Central memory CD4-positive, alpha-beta T cell (primary cell): ENCODE results near the gene CPS1.

Source experiments
- DNase-seq: peaks from one replicate; pipeline ENCODE4 v3.0.0; 2022

CPS1 gene

DNA sequence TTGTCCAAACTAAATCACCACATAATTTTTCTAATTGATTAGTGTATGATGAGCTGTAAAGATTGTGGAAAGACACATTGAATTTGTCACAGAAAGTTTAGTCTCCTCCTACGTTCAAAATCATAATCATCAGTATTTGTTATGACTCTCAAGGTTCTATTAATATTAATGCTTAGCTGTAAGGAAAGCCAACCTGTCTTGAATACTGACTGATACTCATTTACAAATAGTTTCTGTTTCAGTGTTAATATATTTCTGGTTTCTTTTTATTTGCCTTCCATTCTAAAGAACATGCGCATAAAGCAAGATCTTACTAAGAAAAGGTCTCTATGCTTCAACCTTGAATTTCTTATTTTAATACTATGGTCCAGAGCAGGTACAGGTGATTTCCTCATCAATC is 55.1 kb downstream of the CPS1 start:
- DNase-seq, result no peak

DNA sequence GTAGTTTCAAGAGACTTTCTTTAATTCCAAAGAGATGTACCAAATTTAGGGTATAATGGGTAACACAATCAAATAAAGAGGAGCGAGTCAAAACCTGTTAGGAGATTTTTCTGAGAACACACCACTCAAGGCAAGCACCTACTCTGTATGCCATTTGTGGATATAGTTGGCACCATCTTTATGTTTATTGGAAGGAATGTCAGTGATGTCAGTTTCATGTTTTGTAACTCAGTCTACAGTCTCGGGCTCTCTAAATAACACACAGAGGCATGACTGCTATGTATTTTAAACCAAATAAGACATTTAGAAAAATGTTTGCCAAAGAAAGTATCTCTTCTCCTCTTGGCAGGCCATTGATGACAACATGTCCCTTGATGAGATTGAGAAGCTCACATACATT is 59.7 kb downstream of the CPS1 start:
- no peak for DNase-seq

DNA sequence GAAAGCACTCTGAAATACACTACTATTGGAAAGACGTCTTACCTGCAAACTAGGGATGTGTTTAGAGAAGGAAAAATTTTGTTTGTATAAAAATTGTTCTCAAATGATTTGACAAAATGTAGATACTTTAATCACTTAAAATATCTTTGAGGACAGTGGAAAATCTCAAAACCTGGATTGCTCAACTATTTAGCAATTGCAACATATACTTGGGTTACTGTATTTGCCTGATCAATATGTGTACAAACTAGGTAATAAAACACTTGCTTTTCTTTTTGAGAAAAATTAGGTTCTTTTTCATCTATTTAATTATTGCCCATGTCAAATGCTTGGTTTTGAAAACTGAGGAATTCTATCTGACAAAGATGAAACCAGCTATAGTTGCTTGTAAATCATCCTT is 60.9 kb downstream of the CPS1 start:
- DNase-seq, result no peak

DNA sequence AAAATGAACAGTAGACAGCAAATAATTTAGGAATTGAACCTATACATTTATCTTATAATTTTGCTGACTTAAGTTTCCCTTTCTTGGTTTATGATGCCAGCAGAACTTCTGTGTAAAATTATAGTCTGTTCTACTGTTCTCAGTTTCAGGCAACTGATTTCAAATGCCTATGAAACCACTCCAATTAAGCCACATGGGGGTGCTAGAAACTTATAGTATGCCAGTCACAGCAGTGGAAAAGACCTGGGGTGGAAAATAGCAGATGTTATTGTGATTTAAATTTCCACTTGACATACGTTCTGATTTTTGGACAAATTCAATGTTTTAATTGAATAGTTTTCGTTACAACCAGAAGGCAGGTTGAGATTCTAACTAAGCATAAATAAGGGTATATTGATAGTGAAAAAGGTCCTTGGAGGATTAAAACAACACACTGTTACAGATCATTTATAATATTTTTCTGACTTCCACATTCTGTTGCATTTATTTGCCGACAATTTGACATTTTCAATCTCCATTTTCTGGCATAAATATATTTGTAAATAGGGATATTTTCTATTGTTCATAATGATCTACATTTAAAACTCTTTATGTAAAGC is 61.4 kb downstream of the CPS1 start:
- DNase-seq, result no peak

DNA sequence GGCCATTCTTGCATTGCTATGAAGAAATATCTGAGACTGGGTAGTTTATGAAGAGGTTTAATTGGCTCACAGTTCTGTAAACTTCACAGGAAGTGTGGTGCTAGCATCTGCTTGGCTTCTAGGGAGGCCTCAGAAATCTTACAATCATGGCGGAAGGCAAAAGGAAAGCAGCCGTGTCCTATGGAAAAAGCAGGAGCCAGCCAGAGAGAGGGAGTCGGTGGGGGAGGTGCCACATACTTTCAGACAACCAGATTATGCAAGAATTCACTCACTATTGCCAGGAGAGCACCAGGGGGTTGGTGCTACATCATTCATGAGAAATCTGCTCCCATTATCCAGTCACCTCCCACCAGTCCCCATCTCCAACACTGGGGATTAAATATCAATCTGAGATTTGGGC is 64.1 kb downstream of the CPS1 start:
- DNase-seq, result no peak

DNA sequence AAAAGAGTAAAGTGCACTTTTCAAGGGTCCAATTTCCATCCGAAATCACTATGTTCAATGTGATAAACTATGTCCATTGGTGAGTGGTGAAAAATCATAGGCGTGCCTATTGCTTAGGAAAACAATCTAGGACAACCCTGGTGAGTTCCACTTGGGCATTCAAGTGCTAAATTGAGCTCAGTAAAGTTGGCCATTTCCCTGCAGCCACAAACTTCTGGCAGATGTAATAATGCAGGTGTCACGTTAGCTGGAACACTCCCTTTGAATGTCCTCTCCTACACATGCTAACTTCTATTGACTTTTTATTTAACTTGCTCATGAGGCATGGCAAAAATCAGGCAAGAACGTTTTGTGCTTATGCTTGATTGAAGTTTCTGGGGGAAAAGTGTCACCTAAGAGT is 67.1 kb downstream of the CPS1 start:
- DNase-seq, result no peak

DNA sequence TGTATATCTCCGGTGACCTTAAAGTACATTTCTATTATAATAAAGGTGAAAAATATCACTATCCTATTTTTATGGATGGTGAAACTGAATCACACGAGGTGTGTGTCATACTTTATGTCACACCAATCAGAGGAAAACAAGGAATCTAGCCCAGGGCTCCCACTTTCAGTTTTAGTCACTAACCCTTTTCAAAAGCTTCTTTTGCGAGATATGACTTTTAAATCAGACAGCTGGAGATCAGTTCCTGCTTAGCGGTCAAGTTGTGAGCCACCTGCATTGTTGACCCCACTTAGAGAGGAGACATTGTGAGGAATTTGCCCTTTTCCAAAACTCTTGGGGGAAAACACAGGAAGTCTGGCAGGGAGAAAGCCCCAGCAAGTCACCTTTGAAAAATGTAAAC is 70.5 kb downstream of the CPS1 start:
- no peak for DNase-seq

DNA sequence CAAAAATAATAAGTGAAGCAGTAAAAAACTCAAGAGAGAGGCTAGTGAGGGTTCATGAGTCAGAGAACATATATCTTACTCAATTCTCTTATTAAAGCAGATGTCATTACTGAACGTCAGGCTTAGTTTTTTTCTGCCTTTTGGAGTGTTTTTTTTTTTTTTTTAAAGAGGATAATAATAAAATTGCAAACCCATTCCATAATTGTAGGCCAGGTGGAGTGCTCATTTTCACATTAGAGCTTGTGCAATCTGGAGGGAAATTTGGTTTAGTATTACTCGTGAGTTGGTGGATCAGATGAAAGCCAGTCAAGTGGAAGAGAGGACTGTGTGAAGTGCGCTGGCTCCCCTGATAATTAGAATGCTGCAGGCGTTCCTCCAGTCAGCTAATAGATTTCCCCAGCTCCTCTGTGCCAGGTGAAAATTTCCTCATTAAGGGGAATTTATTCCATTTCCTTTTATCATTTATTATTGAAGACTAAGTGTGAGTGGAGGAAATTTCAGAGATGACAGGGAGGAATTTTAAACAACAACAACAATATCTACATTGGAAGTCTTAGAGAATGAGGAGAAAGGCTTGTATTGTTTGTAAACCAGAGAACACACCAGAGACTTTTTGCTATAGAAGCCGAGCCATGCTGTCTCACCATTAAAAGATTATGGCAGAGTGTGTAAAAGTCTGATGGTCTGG is 74.6 kb downstream of the CPS1 start:
- DNase-seq, result no peak

DNA sequence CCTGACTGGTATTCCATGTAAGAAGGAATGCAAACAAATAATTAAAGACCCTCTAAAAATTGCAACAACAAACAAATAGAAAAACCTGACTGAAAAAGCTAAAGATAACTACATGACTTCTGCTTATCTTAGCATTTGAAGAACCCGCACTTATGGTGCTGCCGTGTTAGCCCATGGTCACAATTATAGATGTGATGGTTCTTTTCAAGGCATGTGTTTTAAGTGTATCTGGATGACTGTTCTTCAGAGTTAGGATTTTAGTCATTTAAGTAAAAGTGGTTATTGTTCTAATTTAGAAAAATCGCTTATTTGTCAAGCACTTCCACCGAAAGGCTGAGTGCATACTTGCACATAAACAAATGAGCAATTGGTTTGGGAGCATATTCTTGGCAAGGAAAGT is 77.3 kb downstream of the CPS1 start:
- DNase-seq, result no peak

DNA sequence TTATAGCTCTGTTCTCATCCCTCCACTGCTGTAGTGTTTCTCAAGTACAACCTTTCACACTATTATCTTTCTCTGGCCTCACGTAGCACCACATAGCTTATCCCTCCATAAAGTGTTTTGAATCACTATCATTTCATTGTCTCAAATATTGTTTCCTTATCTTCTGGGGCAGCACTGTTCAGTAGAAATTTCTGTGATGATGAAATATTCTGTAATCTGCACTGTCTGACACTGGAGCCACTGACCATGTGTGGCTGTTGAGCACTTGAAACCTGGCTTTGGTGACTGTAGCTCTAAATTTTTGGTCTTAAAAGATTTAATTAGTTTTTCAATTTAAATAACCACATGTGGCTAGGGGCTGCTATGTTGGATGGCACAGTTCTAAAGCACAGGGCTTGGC is 78.9 kb downstream of the CPS1 start:
- no peak for DNase-seq

DNA sequence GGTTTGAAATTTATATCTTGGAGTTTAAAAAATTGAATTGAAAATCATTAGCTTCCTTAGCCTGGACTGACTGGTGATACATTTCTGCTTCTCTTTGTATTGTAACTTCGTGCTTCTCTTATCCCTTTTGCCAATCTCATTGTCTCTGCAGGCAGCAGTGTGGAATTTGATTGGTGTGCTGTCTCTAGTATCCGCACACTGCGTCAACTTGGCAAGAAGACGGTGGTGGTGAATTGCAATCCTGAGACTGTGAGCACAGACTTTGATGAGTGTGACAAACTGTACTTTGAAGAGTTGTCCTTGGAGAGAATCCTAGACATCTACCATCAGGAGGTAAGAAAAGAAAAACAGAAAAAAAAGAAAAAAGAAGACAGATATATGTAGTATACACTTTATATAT is 85.9 kb downstream of the CPS1 start:
- DNase-seq, result no peak

DNA sequence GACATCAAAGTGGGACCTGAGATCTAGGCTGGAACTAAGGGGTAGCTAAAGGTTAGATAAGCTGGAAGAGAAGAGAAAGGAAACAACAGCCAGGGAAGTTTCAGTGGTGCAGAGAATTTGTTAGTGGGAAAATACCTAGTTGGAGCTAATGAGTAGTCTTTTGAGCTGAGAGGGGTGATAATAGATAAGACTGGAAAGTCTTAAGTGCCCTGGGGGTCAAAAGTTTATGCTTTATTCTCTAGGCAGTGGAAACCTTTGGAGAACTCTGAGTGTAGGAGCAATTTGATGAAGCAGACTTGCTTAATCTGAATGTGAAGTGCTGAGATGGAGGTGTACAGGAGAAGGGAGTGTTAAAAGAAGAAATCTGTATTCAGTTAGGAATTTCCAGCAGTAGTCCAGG is 90.8 kb downstream of the CPS1 start:
- no peak for DNase-seq

DNA sequence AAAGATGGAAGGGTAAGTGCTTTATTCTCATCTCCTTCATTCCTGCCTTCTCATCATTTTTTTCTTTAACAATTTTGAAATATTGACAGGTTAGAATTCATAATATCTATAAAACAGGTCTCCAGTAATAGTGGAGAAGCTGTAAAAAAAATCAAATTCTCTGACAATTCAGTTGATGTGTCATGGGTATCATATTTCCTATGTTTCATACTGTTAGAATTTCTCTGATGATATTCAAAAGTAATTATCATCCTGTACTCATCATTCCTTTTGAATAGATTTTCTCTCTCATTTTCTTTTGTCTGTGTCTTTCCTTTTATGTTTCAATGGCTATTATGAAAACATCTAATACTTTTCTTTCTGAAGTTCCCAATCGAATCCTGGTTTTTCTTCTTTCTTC is 97.7 kb downstream of the CPS1 start:
- DNase-seq, result no peak

DNA sequence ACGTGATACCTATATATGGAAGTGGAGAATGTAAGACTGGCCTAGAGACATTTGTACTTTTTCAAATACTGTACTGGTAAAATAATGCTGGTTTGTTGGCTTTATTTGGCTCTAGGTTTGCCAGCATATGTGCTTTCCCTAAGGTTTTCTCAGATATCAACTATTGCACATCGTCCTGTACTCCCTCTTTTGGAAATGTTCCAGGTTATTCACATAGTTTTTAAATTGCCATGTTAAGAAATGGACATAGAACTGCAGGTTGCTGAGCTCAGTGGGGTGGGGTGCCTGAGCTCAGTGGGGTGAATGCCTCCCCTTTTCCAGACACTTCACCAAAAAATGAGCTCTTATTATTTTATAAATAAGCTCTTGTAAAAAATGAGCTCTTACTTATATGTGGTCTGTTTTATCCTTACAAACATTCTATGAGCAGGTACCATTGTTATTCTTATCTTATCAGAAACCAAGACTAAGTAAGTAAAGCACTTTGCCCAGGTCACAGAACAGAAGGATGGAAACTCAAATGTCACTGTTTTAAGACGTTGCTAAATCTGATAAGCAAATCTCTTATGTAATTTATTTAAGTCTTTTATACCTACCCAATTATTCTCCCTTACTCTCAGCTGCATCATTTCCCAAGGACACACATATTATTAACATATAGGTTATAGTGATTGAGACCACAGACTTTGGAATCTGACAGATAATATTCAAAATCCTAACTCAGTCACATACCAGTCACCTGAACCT is 99.0 kb downstream of the CPS1 start:
- DNase-seq, result no peak

DNA sequence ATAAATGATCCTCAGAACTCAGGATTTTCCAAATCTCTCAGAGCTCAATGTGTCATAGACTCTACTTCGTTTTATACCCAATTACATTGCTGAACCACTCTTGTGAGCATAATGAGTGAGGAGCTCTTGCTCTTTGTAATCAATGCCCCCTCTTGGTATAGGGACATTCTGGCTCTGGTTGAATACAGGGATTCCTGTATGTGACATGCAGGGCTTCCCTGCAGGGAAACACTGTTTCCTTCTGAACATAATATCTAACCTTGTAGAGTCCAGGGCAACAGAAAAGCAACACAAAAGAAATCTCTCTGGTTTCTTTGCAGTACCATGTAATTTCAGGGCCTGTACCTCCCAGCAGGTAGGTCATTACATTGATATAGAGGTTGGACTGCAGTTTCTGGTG is 101.5 kb downstream of the CPS1 start:
- no peak for DNase-seq

DNA sequence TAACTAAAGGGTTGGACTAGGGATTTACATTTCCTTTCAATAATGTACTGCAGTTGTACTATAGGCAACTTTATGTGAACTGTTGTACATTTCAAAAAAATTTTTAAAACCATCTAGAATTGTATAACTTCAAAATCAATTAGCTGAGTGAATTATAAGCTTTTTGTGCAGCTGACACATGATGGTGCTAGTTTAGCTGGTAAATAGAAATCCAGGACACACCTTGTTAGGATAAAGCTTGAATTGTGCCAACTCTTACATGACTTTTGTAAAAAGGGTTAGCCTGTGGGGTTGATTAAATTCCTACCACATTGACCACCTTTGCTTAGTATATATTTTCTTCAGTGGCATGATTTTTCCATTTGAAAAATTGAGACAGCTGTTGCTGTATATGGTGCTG is 104.4 kb downstream of the CPS1 start:
- no peak for DNase-seq

DNA sequence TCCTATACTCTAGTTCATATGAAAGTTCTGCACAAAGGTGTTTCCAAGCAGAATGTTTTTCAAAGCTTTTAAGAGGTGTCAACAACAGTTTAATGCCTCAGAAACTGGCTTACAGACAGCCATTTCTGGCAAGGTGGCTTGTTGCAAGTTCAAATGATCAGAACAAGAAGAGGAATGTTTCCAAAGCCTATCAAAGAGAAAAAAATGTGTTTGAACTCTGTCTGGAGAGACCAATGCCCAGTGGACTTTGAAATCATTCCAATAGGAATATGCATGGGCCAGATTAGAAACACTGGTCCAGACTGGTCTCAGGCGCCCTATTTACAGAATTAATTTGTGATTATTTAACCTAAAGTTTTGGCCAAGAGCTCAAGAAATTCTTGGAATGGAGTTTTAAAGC is 106.2 kb downstream of the CPS1 start:
- DNase-seq, result no peak

DNA sequence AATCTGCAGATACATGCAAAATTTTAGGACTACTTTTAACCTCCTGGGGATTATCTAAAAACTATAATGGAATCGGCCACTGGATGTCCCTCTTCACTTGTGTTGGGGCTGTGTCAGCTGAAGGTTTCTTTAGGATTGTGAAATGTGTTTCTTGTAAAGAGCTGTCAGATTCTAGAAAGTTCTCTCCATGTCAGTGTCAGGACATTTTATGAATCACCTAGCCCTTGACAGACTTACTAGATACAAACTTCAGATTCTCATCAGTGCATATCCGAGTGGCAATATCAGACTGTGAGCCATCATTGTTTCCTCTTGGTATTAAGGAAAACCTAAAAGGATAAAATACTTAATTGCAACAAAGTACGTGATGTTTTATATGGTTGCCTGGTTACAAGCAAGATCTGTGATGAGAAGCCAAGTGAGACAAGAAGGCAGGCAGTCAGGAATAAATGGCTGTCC is 107.3 kb downstream of the CPS1 start:
- DNase-seq, result no peak

DNA sequence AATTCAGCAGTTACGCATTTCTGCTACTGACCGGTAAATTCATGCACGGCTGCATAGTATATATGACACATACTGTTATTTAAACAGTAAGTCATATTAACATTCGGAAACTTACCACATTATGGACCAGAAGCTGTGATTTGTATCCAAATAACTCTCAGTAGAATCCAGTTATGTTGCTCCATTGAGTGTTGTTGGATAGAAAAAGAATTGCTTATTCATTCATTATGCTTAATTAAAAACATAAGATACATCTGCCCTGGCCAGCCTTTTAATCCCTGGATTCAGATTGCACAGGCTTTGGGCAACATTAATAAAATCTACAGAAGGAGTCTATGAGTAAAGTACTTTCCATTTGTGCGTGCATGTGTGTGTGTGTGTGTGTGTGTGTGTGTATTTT is 111.3 kb downstream of the CPS1 start:
- DNase-seq, result no peak

DNA sequence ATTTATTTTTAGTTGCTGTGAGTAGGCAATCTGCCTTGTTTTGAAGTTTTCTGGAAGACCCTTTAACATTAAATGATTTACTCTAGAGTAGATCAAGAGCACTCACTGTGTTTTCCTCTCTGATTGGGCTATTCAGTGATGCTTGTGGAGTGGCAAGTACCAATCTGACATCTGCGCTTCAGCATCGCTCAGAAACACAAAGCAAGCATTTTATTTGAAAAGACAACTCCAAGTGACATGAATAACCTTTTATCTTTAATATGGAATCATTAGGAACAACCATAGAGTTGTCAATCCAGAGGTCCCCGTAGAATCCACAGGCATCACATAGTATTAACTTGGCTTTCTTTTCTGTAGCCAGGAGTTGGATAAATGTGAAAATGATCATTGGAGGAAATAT is 114.7 kb downstream of the CPS1 start:
- DNase-seq, result no peak

DNA sequence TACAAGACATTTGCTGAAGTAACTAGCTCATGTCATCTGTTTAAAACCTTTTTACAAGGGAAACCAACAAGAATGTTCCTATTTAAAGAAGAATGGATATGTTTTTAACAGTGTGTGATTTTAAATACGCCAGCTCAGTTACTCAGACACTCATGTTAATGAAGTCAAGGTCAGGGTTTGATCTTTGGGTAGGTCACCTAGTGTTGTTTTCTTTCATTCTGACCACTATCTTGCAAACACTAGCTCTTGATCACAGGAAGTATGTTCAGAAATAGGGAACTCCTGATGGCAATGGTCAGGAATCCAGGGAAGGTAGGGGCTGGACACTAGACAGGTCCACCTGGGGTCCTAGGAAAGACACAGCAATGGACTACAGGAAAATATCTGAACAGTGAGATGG is 116.7 kb downstream of the CPS1 start:
- DNase-seq, result no peak

DNA sequence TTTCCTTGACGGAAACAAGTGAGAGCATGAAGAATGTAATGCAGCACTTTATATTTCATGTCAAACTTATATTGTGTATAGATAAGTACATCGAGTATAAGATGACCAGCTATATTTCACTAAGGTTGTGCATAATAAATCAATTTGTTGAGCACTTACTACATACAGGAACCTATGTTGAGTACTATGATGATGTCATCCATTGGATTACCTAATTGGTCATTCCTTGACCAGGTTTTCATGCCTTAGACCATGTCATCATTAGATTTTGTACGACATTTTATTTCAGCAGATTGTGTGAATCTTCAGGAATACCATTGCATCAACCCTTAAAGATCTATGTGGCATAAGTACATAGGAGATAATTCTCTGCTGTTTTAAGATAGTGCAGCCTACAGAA is 119.7 kb downstream of the CPS1 start:
- no peak for DNase-seq

DNA sequence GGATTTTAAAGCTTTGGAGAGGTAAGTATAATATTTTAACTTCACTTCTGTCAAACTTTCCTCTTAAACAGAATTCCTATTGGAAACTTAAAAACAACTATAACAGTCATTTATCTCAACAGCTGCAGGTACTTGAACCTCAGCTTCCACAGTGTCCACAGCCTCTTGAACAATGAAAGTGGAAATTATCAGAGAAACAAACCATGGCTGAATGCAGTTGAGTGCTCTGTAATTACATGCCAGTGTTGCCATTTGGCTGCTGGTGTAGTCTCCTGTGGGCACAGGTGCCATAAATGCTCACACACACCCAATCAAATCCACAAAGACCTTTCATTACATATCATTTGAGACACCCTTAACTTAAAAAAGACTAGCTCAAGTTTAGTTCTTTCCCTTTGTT is 125.1 kb downstream of the CPS1 start:
- DNase-seq, result no peak

DNA sequence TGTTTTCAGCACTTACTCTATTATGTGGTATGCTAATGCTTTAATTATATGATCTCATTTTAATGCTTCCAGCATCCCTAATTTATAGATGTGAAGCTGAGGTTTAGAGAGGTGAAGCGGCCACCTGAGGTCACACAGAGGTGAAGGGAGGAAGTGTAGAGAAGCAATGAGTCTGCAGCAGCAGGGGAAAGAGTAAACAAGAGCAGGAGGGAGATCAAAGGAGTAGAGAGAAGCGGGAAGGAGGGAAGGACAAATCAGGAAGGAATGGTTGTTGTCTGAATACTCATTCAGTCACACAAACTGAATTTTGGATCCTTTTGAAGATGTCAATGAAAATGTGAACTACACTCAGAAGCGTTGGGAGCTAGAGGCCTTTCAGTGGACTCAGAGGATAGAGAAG is 130.0 kb downstream of the CPS1 start:
- no peak for DNase-seq
